Fibroblast of mammary gland (primary cell): Measurements from ENCODE around the gene RFPL1.

Source experiments
- DNase-seq: peaks from one replicate; pipeline ENCODE4 v3.0.0-alpha.2; 2010; ENCODE audit warnings: low read depth
- H3K4me3 ChIP-seq: 2 replicates; pipeline ENCODE4 v1.5.1; 2011; ENCODE audit warnings: low read depth, mild to moderate bottlenecking, low read length, moderate library complexity; ENCODE audit not compliant: control insufficient read depth
- TF ChIP-seq, protein P1 (sequence below): conservative IDR thresholded peaks from 2 replicates; pipeline ENCODE4 v1.5.1; 2011; ENCODE audit warnings: low read depth, low read length, inconsistent platforms; ENCODE audit not compliant: control insufficient read depth, insufficient read depth

Gene RFPL1

GRCh38 chr22:29463629-29464028, 25.2 kb downstream of the RFPL1 start:
- TF ChIP-seq, protein P1, sequence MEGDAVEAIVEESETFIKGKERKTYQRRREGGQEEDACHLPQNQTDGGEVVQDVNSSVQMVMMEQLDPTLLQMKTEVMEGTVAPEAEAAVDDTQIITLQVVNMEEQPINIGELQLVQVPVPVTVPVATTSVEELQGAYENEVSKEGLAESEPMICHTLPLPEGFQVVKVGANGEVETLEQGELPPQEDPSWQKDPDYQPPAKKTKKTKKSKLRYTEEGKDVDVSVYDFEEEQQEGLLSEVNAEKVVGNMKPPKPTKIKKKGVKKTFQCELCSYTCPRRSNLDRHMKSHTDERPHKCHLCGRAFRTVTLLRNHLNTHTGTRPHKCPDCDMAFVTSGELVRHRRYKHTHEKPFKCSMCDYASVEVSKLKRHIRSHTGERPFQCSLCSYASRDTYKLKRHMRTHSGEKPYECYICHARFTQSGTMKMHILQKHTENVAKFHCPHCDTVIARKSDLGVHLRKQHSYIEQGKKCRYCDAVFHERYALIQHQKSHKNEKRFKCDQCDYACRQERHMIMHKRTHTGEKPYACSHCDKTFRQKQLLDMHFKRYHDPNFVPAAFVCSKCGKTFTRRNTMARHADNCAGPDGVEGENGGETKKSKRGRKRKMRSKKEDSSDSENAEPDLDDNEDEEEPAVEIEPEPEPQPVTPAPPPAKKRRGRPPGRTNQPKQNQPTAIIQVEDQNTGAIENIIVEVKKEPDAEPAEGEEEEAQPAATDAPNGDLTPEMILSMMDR, result no peak
- H3K4me3 ChIP-seq, result no peak overlapping the region
- DNase-seq, result no peak

DNA sequence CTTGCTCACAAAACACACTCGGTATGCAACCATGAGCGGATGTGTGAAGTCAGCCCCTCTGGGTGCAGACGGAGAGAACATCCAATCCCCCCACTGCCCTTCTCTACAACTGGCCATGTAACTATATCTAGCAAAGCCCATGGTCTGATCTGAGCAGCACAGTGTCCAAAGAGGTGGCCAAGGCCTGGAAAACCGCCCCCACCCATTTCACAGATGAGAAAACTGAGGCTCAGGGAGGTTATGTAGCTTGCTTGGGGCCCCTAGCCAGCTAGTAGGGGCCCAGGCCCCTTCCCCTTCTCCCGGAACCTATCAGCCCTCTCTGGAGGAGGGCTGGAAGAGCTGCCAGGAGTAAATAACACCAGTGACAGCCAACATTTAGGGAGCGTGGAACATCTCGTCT, 26.2 kb downstream of the RFPL1 start:
- no peak for DNase-seq

GRCh38 chr22:29469755-29470154, 31.4 kb downstream of the RFPL1 start:
- no peak overlapping the region for H3K4me3 ChIP-seq
- no peak for DNase-seq
- TF ChIP-seq, protein P1, result no peak

More for the DNA sequence above, 26.2 kb downstream of the RFPL1 start:
- TF ChIP-seq, protein P1, result no peak
- no peak overlapping the region for H3K4me3 ChIP-seq

DNA sequence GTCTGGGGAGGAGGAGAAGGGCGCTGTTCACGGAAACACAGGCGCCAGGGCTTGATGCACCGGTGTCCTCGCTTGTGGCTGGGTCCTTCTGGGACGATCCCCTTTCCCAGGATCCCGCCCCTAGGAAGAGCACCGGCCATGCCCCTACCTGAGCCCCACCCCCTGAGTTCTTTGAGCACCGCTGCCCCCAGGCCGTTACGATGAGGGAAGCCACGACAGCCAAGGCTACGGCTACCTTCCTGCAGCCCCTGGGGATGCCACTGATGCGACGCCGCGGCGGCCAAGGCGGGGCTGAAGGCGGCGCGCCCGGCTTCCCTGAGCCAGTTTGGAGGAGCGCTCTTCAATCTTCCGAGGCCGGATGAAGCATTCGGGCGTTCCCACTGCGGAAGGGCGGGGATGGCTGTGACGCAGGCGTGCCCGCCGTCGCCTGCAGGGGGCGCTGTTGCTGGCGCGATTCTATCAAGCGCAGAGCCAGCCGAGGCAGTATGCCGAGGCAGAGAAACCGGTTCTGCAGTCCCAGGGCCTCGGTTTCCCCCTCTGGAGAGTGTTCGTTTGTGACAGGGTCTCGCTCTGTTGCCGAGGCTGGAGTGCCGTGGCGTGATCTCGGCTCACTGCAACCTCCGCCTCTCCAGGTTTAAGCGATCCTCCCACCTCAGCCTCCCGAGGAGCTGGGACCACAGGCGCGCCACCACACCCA, 31.9 kb downstream of the RFPL1 start:
- peak; percentile 26 for DNase-seq
- H3K4me3 ChIP-seq, result no peak overlapping the region
- TF ChIP-seq, protein P1, result peak; percentile 56

- no peak for DNase-seq
- TF ChIP-seq, protein P1, result no peak
- H3K4me3 ChIP-seq, result no peak overlapping the region
These were observed 34.6 kb downstream of the RFPL1 start for GRCh38 chr22:29473001-29473400.

GRCh38 chr22:29475550-29475949, 37.2 kb downstream of the RFPL1 start:
- no peak overlapping the region for H3K4me3 ChIP-seq
- TF ChIP-seq, protein P1, result no peak
- no peak for DNase-seq
